ENCODE results near the gene TBC1D16.
A peak's percentile ranks its signal among the peaks of the same experiment; 100 is the strongest.

TBC1D16 gene

DNA sequence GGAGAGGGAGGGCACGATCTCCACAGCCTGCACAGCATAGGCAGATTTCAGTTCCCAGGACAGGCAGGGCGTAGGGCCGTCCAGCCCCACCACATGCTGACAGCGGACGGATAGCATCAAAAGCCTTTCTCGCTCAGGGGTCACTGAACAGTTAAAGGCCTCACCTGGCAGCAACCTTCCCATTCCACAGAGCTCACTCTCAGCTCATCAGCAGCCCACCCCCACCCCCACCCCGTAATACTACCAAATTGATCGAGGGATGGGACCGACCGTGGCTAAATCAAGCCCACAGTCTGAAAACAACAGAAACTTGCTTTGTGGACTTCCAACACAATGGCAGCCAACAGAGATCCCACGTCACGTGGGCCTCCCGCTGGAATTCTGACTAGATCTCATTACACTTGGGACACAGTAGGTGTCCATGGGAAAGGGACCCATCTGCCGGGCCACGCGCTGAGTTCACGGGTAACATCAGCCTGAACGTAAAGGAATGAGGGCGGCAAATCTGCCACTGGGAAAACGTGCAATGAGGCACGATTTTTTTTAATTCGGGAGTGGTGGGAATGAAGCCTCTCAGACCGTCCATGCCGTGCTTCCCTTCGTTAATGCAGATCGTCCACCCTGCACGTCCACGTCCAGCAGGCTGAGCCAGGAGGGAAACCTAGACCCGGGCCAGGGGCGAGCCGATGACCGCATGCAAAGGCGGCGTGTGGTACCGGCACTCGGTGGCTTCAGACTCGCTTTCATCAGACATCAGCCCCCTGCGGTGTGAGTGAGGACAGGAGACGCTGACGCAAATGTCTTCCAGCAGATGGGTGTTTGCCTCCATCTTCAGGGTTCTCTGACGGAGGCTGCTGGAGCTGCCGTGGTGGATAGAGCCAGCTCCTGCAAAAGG, 92.1 kb downstream of the TBC1D16 start:
- DNase-seq (ENCODE audit: low read depth), result no peak
- no peak overlapping the region for H3K4me3 ChIP-seq (ENCODE audit: control insufficient read depth, low read depth, low read length)
- TF ChIP-seq, protein P1, sequence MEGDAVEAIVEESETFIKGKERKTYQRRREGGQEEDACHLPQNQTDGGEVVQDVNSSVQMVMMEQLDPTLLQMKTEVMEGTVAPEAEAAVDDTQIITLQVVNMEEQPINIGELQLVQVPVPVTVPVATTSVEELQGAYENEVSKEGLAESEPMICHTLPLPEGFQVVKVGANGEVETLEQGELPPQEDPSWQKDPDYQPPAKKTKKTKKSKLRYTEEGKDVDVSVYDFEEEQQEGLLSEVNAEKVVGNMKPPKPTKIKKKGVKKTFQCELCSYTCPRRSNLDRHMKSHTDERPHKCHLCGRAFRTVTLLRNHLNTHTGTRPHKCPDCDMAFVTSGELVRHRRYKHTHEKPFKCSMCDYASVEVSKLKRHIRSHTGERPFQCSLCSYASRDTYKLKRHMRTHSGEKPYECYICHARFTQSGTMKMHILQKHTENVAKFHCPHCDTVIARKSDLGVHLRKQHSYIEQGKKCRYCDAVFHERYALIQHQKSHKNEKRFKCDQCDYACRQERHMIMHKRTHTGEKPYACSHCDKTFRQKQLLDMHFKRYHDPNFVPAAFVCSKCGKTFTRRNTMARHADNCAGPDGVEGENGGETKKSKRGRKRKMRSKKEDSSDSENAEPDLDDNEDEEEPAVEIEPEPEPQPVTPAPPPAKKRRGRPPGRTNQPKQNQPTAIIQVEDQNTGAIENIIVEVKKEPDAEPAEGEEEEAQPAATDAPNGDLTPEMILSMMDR (conservative IDR thresholded peaks at IDR 0.05; ENCODE audit: control insufficient read depth, insufficient read depth, low read depth, low read length), result no peak

DNA sequence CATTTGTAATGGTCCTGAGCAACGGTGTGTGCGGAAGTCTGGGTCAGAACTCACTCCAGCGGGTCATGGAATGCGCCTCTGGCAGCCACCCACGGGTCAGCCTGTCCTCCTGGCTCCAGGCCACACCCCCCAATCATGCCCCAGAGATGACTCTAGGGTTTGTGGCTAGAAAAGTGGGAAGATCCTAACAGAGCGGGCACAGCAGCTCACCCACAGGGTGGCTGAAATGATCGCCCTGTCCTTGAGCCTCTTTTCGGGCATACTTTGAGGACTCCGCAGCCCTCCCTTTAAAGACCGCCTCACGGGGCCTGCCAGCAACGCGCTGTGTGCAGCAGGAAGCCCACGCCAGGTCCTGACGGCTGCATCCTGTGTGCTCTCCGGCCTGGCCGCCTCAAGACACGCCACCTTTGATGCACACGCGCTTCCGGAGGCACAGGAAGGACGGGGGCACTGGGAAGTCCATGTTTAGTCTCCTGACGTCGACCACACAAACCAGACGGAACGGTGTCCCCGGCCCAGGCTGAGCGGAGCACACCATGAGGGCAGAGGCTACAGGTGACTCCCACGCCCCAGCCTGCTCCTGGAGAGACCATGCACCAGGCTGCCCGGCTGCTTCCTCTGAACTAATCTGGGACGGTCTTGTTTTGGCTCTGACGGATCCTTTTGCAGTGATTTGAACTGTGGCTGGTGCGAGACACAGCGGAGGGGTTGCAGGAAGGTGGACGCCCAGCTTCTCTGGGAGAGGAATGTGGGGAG, 92.9 kb downstream of the TBC1D16 start:
- TF ChIP-seq, protein P1 (conservative IDR thresholded peaks at IDR 0.05; ENCODE audit: control insufficient read depth, insufficient read depth, low read depth, low read length), result no peak
- DNase-seq (ENCODE audit: low read depth), result peak; percentile 55
- H3K4me3 ChIP-seq (ENCODE audit: control insufficient read depth, low read depth, low read length), result no peak overlapping the region

DNA sequence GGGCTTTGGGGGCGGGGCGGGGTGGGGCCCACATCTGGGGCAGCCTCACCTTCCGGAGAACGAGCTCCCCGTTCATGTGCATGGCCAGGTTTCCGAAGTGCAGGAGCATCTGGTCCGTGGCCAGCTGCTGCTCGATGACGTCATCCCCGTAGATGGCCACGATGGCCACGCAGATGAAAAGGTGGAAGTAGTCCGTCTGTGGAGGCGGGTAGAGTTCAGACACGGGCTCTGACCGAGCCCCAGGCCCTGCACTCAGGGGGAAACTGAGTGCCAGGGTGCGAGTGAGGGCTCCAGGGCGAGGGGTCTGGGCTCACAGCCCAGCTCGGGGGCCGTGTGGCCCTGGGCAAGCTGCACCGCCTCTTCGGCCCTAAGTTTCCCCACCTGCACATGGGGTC, 93.7 kb downstream of the TBC1D16 start:
- TF ChIP-seq, protein P1 (conservative IDR thresholded peaks at IDR 0.05; ENCODE audit: control insufficient read depth, insufficient read depth, low read depth, low read length), result no peak
- H3K4me3 ChIP-seq (ENCODE audit: control insufficient read depth, low read depth, low read length), result no peak overlapping the region
- DNase-seq (ENCODE audit: low read depth), result no peak

DNA sequence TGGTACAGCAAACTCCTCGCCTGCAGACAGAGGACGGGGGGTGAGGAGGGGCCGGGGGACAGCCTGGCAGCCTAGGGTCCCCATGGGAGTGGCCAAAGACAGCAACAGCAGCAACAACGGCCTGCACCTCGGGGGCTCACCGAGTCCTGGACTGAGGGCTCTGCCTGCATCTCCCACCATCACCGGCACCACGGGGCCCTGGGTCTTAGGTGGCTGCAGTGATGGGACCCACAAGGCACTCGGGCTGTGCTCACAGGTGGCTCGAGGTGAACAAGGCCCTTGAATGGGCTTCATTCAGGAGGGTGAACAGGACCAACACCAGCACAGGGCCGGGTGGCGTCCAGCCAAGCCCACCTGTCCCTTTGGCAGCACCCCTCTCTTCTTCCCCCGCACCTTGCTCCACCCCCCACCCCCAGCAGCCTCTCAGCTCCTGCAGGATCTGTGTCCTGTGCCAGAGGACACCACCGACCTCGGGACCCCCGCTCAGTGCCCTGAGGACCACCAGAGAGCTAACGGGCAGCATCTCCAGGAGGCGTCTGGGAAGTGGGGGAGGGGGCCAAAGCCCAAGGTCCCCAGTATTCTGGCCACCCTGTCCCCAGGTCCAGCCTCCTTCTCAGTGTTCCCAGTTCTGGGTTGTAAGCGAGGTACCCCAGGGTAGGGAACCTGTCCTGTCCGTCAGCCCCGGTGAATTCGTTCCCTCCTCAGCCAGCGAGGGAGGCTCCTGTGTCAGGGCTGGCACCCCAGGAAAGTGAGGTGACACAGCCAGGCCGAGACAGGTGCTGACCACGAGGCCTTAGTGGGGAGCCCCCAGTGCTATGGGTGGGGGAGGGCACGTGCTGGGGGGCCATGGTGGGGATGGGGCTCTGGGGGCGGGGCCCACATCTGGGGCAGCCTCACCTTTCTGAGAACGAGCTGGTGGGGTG, 94.3 kb downstream of the TBC1D16 start:
- no peak for DNase-seq (ENCODE audit: low read depth)
- TF ChIP-seq, protein P1 (conservative IDR thresholded peaks at IDR 0.05; ENCODE audit: control insufficient read depth, insufficient read depth, low read depth, low read length), result no peak
- no peak overlapping the region for H3K4me3 ChIP-seq (ENCODE audit: control insufficient read depth, low read depth, low read length)

DNA sequence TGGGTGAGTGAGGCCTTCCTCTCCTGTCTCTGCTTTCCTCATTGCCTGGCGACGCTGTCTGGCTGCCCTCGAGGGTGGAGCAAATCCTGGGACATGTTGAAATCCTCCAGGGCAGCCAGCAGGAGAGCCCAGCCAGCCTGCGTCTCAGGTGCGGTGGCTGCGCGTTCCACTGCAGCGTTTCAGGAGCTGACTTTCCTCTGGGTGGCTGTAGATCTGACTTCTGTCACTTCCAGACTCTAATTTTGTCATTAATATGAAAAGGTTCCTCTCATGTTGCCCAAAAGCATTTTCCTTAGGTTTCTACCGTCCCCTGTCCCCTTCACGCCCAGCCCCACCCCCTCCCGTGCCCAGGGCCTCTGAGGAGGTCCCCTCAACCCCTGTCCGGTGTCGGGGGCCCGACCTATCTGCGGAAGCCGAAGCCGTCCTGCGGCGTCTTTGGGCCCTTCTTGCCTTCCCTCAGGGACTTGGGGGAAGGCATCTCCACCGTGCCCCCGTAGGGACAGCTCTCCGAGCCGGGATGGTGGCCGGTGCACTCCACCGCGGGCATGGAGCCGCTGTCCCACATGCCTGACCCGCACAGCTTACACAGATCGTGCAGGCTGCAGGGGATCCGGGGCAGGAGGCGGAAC, 95.1 kb downstream of the TBC1D16 start:
- no peak overlapping the region for H3K4me3 ChIP-seq (ENCODE audit: control insufficient read depth, low read depth, low read length)
- TF ChIP-seq, protein P1 (conservative IDR thresholded peaks at IDR 0.05; ENCODE audit: control insufficient read depth, insufficient read depth, low read depth, low read length), result no peak
- no peak for DNase-seq (ENCODE audit: low read depth)

Data from fibroblast of mammary gland (primary cell).